K562 (cell line): Measurements from ENCODE around the gene MYO6. TPM values are rescaled to one million over a fixed set of nuclear protein-coding genes. Genes with fewer than 3 reads are reported as not detected.

Experiments
- ATAC-seq: fragments of 200-7000 bp; cut with Tn5 transposase; 3 replicates; pipeline ENCODE4 v1.9.1; 2020; ENCODE audit warnings: moderate library complexity
- BruUV-seq: library from RNA; stranded (reverse); fragments of 400-500 nt; replicated peaks from 2 replicates; lab custom pipeline; 2021; lab: Mats Ljungman, UMichigan
- CTCF ChIA-PET: fragments of 300-600 bp; formaldehyde crosslinking; extraction: SDS; loops from one replicate; lab custom pipeline; 2021; ENCODE audit warnings: low intra/inter-chr PET ratio; lab: Yijun Ruan, JAX
- POLR2A ChIA-PET: fragments of 300-600, 350-650 bp; sonication (Branson Sonifier 250); formaldehyde crosslinking; extraction: SDS; loops from one replicate; lab custom pipeline; 2021; ENCODE audit warnings: antibody characterized with exemption, inconsistent platforms; lab: Yijun Ruan, JAX
- DNase-seq, 4 experiments: peaks; one replicate each; pipeline versions ENCODE4 v3.0.0 to v3.0.0-alpha.2; 2011 to 2018; ENCODE audit warnings: low spot score in 3 of 4, mixed read lengths in 3 of 4; ENCODE audit errors: extremely low read depth in 1 of 4
- FAIRE-seq: peaks from 2 replicates; lab custom pipeline; 2011; peaks lifted over from hg19 to GRCh38; lab: Jason Lieb, UNC
- H2AFZ ChIP-seq: 2 replicates; pipeline ENCODE4 v1.6.0; 2011; ENCODE audit warnings: low read depth, low read length, control low read depth, inconsistent platforms
- H3K27ac ChIP-seq: fragments of 200-600 bp; 3 replicates; pipeline ENCODE4 v1.8.0; 2011; ENCODE audit warnings: low read depth, mild to moderate bottlenecking, control low read depth, inconsistent platforms, low read length, moderate library complexity, mixed read lengths; ENCODE audit errors: extremely low read depth
- H3K27me3 ChIP-seq, 2 experiments: fragments of 300-600 bp in 1 of 2; 2 replicates in 1 of 2; 3 replicates in 1 of 2; pipeline versions ENCODE4 v1.6.0 to v1.8.0; 2011; ENCODE audit warnings: inconsistent platforms in 2 of 2, low read length in 2 of 2, mild to moderate bottlenecking in 1 of 2, mixed read lengths in 1 of 2, moderate library complexity in 1 of 2; ENCODE audit not compliant: control insufficient read depth in 2 of 2, insufficient read depth in 2 of 2
- H3K36me3 ChIP-seq: fragments of 300-600 bp; 3 replicates; pipeline ENCODE4 v1.8.0; 2011; ENCODE audit warnings: mild to moderate bottlenecking, low read length, inconsistent platforms; ENCODE audit not compliant: control insufficient read depth, insufficient read depth
- H3K4me1 ChIP-seq, 2 experiments: fragments of 200-600 bp in 1 of 2; replicated peaks in 1 of 2; 2 replicates in 1 of 2; 3 replicates in 1 of 2; pipeline versions ENCODE4 v1.5.1 to v1.8.0; 2011; ENCODE audit warnings: inconsistent platforms in 2 of 2, low read length in 2 of 2, mild to moderate bottlenecking in 1 of 2, mixed read lengths in 1 of 2, moderate library complexity in 1 of 2; ENCODE audit not compliant: control insufficient read depth in 2 of 2, insufficient read depth in 2 of 2
- H3K4me2 ChIP-seq: 2 replicates; pipeline ENCODE4 v1.6.1; 2011; ENCODE audit warnings: low read length, control low read depth, inconsistent platforms, mixed read lengths; ENCODE audit not compliant: insufficient read depth
- H3K4me3 ChIP-seq: fragments of 200-600 bp; sonication (generic), shearing (Covaris generic); 2 replicates; pipeline ENCODE4 v1.5.1; 2016; ENCODE audit warnings: control low read depth, inconsistent platforms
- H3K79me2 ChIP-seq: fragments of 200-600 bp; 3 replicates; pipeline ENCODE4 v1.8.0; 2011; ENCODE audit warnings: low read length, inconsistent platforms; ENCODE audit not compliant: control insufficient read depth, insufficient read depth
- H3K9ac ChIP-seq, 2 experiments: 2 replicates each; pipeline versions ENCODE4 v1.6.0 to v1.6.1; 2011; ENCODE audit warnings: low read depth in 2 of 2, low read length in 2 of 2, control low read depth in 1 of 2, inconsistent platforms in 1 of 2, mild to moderate bottlenecking in 1 of 2, mixed read lengths in 1 of 2; ENCODE audit not compliant: insufficient read depth in 1 of 2
- H3K9me1 ChIP-seq: one replicate; pipeline ENCODE4 v1.6.0; 2011; ENCODE audit warnings: inconsistent platforms, mild to moderate bottlenecking, low read length, moderate library complexity; ENCODE audit not compliant: control insufficient read depth, insufficient read depth
- H3K9me3 ChIP-seq: replicated peaks from 2 replicates; pipeline ENCODE4 v1.5.1; 2011; ENCODE audit warnings: low read depth, low read length, inconsistent platforms; ENCODE audit not compliant: control insufficient read depth, insufficient read depth
- H4K20me1 ChIP-seq: replicated peaks from 2 replicates; pipeline ENCODE4 v1.6.1; 2011; ENCODE audit warnings: low read length, inconsistent platforms, mixed read lengths; ENCODE audit not compliant: control insufficient read depth, insufficient read depth
- EZH2 ChIP-seq: IDR thresholded peaks from 2 replicates; pipeline ENCODE4 v1.6.1; 2012; ENCODE audit warnings: low read depth, mild to moderate bottlenecking, inconsistent platforms, low read length, borderline replicate concordance
- GTF2F1 ChIP-seq: IDR thresholded peaks from 2 replicates; pipeline ENCODE4 v1.6.1; 2011; ENCODE audit warnings: low read depth, low read length, improper control_type of control experiment
- PML ChIP-seq: IDR thresholded peaks from 2 replicates; pipeline ENCODE4 v1.6.1; 2012; ENCODE audit warnings: low read length, inconsistent platforms
- RCOR1 ChIP-seq, 2 experiments: IDR thresholded peaks; 2 replicates each; pipeline ENCODE4 v1.6.1; 2012; ENCODE audit warnings: low read depth in 2 of 2, low read length in 2 of 2, borderline replicate concordance in 1 of 2, improper control_type of control experiment in 1 of 2
- SIRT6 ChIP-seq: IDR thresholded peaks from one replicate; pipeline ENCODE4 v1.6.1; 2012; ENCODE audit warnings: low read depth, mild to moderate bottlenecking, control low read depth, inconsistent platforms, low read length, moderate library complexity
- ZC3H8 ChIP-seq: fragments of 450-650 bp; IDR thresholded peaks from 2 replicates; pipeline ENCODE4 v1.6.1; 2017
- ZNF253 ChIP-seq: fragments of 250-450 bp; sonication (Bioruptor Pico); conservative IDR thresholded peaks from 2 replicates; pipeline ENCODE4 v1.6.1; 2021; ENCODE audit warnings: mild to moderate bottlenecking
- WGBS: fragments of 100-300 bp; shearing (Covaris generic); methylation state at CpG from one replicate; pipeline ENCODE4 v1.1.6; 2016; ENCODE audit warnings: low coverage, mixed read lengths; ENCODE audit not compliant: insufficient coverage; ENCODE audit errors: missing lambda C conversion rate; 5-methylcytosine and 5-hydroxymethylcytosine counted together
- in situ Hi-C: fragments of 300-500 bp; cut with MboI; formaldehyde crosslinking; loops from 4 replicates; pipeline ENCODE4 v1.15.0; 2018; ENCODE audit warnings: inconsistent platforms, mixed read lengths
- intact Hi-C: fragments of 100-400 bp; cut with micrococcal nuclease; formaldehyde crosslinking; loops from 2 replicates; pipeline ENCODE4 v1.14.2; 2022
- polyA plus RNA-seq, 8 experiments: library from polyadenylated mRNA; depleted of rRNA in 4 of 8; stranded (reverse) in 5 of 8; unstranded in 3 of 8; fragments of >200 nt; fragmentation: Nextera tagmentation in 2 of 8; fragmentation: Illumina TruSeq in 1 of 8; extraction: Ambion mirVana in 2 of 8; extraction: Trizol in 1 of 8; gene quantifications; 2 replicates each; pipeline versions ENCODE4 v1.2.1 to v1.2.3, GENCODE V29; 2011 to 2014; ENCODE audit warnings: inconsistent platforms in 1 of 8, missing spikeins in 1 of 8
- total RNA-seq, 7 experiments: library from RNA; depleted of rRNA in 6 of 7; stranded (reverse); fragments of >200 nt in 6 of 7; fragmentation: Illumina TruSeq in 2 of 7; extraction: Trizol in 2 of 7; gene quantifications; 2 replicates each; pipeline versions ENCODE4 v1.2.1 to v1.2.3, GENCODE V29; 2011 to 2021; ENCODE audit warnings: low replicate concordance in 1 of 7
- TF ChIP-seq, protein P1 (sequence below), 2 experiments: fragments of 450-650 bp; IDR thresholded peaks; 2 replicates each; pipeline ENCODE4 v1.6.1; 2018; ENCODE audit warnings: mild to moderate bottlenecking in 2 of 2, low read depth in 1 of 2; ENCODE audit not compliant: partially characterized antibody in 2 of 2

The MYO6 gene
- total and polyA plus RNA-seq, 9 of the 15 experiments (the other 6 are each of a cell fraction or from before 2014, with no cell fraction given): 1.3 to 5.5 (median 2.7) TPM

DNA sequence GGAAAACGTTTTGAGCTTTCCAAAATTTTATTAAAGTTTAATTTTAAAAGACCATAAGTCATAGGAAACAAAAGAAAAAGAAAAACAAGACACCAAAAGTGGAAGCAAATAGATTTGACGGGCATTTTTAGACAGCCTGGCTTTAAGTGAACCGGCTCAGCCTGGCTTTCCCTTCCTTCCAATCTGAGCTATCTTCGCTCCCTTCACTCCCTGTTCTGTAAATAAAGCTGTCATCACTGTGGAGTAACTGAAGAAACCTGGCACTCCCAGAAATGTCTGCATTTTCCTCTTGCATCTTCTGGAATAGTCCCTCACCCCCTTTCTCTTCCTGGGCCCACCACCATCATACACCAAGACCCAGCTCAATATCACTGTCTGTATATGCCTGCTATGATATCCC, 191.5 kb downstream of the MYO6 start:
- no peaks in the 10 kb centered on the region for H3K4me1 ChIP-seq
- no peak overlapping the region for H3K9ac ChIP-seq
- H3K9me1 ChIP-seq: no peaks in the 10 kb centered on the region
- H3K4me2 ChIP-seq: no peak overlapping the region
- H3K36me3 ChIP-seq: no peaks in the 10 kb centered on the region; the same call in 2 of the 3 replicates
- DNase-seq: no peak
- whole genome bisulfite sequencing: 1% methylated on average over 4 of the region's 4 CpGs
- no peak for ATAC-seq
- FAIRE-seq: no peak
- ChIA-PET CTCF (no interaction called here), POLR2A (interaction anchor here (1.0 kb wide), 1 partner anchor 10 kb away, joined by 3 read pairs; no protein-coding TSS in a partner anchor)
- H4K20me1 ChIP-seq: no peaks in the 10 kb centered on the region
- no peaks in the 10 kb centered on the region for H3K79me2 ChIP-seq
- TF ChIP-seq, protein P1, sequence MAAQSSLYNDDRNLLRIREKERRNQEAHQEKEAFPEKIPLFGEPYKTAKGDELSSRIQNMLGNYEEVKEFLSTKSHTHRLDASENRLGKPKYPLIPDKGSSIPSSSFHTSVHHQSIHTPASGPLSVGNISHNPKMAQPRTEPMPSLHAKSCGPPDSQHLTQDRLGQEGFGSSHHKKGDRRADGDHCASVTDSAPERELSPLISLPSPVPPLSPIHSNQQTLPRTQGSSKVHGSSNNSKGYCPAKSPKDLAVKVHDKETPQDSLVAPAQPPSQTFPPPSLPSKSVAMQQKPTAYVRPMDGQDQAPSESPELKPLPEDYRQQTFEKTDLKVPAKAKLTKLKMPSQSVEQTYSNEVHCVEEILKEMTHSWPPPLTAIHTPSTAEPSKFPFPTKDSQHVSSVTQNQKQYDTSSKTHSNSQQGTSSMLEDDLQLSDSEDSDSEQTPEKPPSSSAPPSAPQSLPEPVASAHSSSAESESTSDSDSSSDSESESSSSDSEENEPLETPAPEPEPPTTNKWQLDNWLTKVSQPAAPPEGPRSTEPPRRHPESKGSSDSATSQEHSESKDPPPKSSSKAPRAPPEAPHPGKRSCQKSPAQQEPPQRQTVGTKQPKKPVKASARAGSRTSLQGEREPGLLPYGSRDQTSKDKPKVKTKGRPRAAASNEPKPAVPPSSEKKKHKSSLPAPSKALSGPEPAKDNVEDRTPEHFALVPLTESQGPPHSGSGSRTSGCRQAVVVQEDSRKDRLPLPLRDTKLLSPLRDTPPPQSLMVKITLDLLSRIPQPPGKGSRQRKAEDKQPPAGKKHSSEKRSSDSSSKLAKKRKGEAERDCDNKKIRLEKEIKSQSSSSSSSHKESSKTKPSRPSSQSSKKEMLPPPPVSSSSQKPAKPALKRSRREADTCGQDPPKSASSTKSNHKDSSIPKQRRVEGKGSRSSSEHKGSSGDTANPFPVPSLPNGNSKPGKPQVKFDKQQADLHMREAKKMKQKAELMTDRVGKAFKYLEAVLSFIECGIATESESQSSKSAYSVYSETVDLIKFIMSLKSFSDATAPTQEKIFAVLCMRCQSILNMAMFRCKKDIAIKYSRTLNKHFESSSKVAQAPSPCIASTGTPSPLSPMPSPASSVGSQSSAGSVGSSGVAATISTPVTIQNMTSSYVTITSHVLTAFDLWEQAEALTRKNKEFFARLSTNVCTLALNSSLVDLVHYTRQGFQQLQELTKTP (IDR thresholded peaks at IDR 0.05; ENCODE audit: low read depth in 1 of 2, partially characterized antibody in 2 of 2): no peak
- TF ChIP-seq EZH2 (no peak), ZC3H8 (no peak), PML (no peak), ZNF253 (CRISPR knock-in tag) (no peak), RCOR1 (IDR thresholded peaks at IDR 0.05; ENCODE audit: borderline replicate concordance in 1 of 2, low read depth in 2 of 2, low read length in 2 of 2) (no peak), GTF2F1 (no peak), SIRT6 (no peak)
- no peaks in the 10 kb centered on the region for H3K27me3 ChIP-seq
- in situ Hi-C loops: loop anchor here (25.0 kb wide), 1 partner anchor 1522 kb away; the partner anchor contains the start of gene HTR1B
- no peak overlapping the region for H3K4me3 ChIP-seq
- intact Hi-C loops: no loop called here
- BruUV-seq: no TSS peak
- no peaks in the 10 kb centered on the region for H3K9me3 ChIP-seq
- no peak overlapping the region for H2AFZ ChIP-seq
- no peak overlapping the region for H3K27ac ChIP-seq
